AG04450 (cell line): ENCODE data around the gene STK38. TPM values are rescaled to one million over a fixed set of nuclear protein-coding genes. Genes with fewer than 3 reads are reported as not detected.
"Not testable (repeated sequence)": the region's sequence is repeated elsewhere in the genome, so short reads cannot be mapped to it uniquely, and the experiment has no call there.

Source experiments
- CTCF ChIA-PET: fragments of 300-600, 350-600 bp; formaldehyde crosslinking; extraction: SDS; loops from one replicate; lab custom pipeline; 2022; ENCODE audit warnings: antibody characterized with exemption, inconsistent platforms; lab: Charles Lee
- POLR2A ChIA-PET: fragments of 350-600 bp; formaldehyde crosslinking; extraction: SDS; loops from one replicate; lab custom pipeline; 2021; ENCODE audit warnings: antibody characterized with exemption, inconsistent platforms; lab: Yijun Ruan, JAX
- DNase-seq: peaks from one replicate; pipeline ENCODE4 v3.0.0-alpha.2; 2011; ENCODE audit warnings: low read depth, low spot score
- H3K27ac ChIP-seq: one replicate; pipeline ENCODE4 v1.5.1; 2012; ENCODE audit warnings: low read depth, low read length, control low read depth
- H3K27me3 ChIP-seq: one replicate; pipeline ENCODE4 v1.6.0; 2012; ENCODE audit warnings: low read length; ENCODE audit not compliant: control insufficient read depth, insufficient read depth
- H3K4me3 ChIP-seq: 2 replicates; pipeline ENCODE4 v1.5.1; 2011; ENCODE audit warnings: mild to moderate bottlenecking, low read depth, low read length, control low read depth
- H3K9me3 ChIP-seq: 2 replicates; pipeline ENCODE4 v1.5.1; 2012; ENCODE audit warnings: low read length; ENCODE audit not compliant: control insufficient read depth, insufficient read depth
- polyA plus RNA-seq: library from polyadenylated mRNA; depleted of rRNA; stranded (reverse); fragments of >200 nt; gene quantifications from 2 replicates; pipeline ENCODE4 v1.2.3, GENCODE V29; 2011
- TF ChIP-seq, protein P1 (sequence below): IDR thresholded peaks from 2 replicates; pipeline ENCODE4 v1.5.1; 2011; ENCODE audit warnings: low read depth, low read length, control low read depth, inconsistent platforms

STK38 gene
- polyA plus RNA-seq, 1 experiment: 34.9 TPM

DNA sequence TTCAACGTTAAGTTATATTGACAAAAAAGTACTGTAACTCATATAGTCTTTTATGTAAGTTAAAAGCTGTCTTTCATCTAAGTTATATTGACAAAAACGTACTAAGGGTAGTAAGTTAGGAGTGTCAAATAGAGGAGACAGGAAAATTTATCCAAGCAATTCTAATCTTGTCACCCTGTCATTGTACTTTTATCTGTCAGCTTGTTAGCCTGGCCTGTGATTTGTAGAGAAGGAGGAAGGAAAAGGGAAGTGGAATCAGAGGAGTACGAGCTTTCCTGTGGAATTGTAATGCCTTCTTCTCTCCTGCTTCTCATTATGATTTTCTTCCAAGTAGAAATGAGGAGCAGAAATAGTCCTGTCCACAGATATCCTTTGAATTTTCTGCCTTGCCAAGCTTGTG lies 85.6 kb downstream of the STK38 start:
- no peaks in the 10 kb centered on the region for H3K27me3 ChIP-seq
- CTCF ChIA-PET: no interaction called here
- no peaks in the 10 kb centered on the region for H3K9me3 ChIP-seq
- POLR2A ChIA-PET: interaction anchor here (1.2 kb wide), 1 partner anchor 141 kb away, joined by 3 read pairs; no protein-coding TSS in a partner anchor
- H3K27ac ChIP-seq: no peak overlapping the region
- H3K4me3 ChIP-seq: no peak overlapping the region
- TF ChIP-seq, protein P1, sequence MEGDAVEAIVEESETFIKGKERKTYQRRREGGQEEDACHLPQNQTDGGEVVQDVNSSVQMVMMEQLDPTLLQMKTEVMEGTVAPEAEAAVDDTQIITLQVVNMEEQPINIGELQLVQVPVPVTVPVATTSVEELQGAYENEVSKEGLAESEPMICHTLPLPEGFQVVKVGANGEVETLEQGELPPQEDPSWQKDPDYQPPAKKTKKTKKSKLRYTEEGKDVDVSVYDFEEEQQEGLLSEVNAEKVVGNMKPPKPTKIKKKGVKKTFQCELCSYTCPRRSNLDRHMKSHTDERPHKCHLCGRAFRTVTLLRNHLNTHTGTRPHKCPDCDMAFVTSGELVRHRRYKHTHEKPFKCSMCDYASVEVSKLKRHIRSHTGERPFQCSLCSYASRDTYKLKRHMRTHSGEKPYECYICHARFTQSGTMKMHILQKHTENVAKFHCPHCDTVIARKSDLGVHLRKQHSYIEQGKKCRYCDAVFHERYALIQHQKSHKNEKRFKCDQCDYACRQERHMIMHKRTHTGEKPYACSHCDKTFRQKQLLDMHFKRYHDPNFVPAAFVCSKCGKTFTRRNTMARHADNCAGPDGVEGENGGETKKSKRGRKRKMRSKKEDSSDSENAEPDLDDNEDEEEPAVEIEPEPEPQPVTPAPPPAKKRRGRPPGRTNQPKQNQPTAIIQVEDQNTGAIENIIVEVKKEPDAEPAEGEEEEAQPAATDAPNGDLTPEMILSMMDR: no peak
- DNase-seq: no peak

DNA sequence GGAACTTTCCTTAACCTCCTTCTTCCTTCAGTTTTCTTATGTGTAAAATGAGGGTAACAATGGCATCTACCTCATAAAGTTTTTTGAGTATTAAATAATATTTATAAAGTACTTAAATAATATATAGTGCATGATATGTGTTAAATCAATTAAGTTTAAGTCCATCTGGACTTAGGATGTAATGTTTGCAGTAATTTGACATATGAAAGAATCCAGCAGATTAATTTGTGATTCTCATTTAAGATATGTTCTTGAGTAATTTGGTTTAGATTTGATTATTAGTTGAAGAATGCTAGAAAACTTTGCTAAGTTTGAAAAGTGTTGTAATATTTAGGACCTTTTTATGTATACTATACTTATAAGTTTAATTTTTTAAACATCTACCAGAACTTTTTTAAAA lies 86.4 kb downstream of the STK38 start:
- TF ChIP-seq, protein P1: no peak
- CTCF ChIA-PET: no interaction called here
- POLR2A ChIA-PET: no interaction called here
- Histone ChIP-seq H3K4me3 (no peak overlapping the region), H3K27me3 (no peaks in the 10 kb centered on the region), H3K27ac (no peak overlapping the region), H3K9me3 (no peaks in the 10 kb centered on the region)
- DNase-seq: no peak

DNA sequence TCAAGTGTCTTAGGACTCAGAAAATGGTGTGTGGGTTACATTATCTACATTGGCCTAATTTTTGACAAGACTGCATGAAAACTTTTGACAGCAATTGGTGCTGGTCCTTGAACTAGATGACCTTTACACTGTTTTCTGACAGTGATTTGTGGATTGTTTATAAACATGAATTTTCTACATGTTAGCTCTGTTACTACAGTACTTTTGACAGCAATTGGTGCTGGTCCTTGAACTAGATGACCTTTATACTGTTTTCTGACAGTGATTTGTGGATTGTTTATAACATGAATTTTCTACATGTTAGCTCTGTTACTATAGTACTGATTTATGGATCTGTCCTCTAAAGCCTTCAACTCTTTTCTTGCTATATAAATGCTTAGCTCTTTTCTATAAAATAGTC lies 87.8 kb downstream of the STK38 start:
- no peak for DNase-seq
- POLR2A ChIA-PET: interaction anchor here (0.5 to 0.7 kb wide), 3 partner anchors 9 to 214 kb away, joined by 3 read pairs; no protein-coding TSS in a partner anchor
- no peaks in the 10 kb centered on the region for H3K9me3 ChIP-seq

DNA sequence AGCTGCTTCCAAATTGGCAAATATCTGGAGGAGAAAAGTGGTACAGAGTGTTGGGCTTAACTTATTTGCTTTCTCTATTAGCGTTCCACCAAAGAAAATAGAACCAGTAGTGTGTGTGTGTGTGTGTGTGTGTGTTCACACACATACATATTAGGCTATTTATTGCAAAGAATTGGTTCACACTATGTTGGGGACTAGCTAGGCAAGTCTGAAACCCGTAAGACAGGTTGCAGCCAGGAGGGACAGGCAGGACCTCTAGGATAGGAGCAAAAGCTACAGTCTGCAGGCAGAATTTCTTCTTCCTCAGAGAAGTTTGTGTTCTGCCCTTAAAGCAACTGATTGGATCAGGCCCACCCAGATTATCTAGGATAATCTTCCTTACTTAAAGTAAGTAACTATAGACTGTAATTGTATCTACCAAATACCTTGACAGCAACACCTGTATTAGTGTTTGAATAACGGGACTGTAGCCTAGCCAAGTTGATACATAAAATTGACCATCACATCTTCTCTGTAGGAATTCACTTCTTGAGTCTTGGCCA lies 91.7 kb downstream of the STK38 start:
- Histone ChIP-seq H3K9me3 (no peaks in the 10 kb centered on the region), H3K27me3 (no peaks in the 10 kb centered on the region), H3K4me3 (no peak overlapping the region), H3K27ac (no peak overlapping the region)
- CTCF ChIA-PET: interaction anchor here (1.1 kb wide), 1 partner anchor 124 kb away, joined by 3 read pairs; no protein-coding TSS in a partner anchor
- POLR2A ChIA-PET: interaction anchor here (0.7 kb wide), 1 partner anchor 10 kb away, joined by 3 read pairs; no protein-coding TSS in a partner anchor
- DNase-seq: no peak
- TF ChIP-seq, protein P1: no peak

More for the DNA sequence above, 87.8 kb downstream of the STK38 start:
- CTCF ChIA-PET: no interaction called here
- TF ChIP-seq, protein P1: no peak
- Histone ChIP-seq H3K27ac (no peak overlapping the region), H3K4me3 (no peak overlapping the region), H3K27me3 (no peaks in the 10 kb centered on the region)

DNA sequence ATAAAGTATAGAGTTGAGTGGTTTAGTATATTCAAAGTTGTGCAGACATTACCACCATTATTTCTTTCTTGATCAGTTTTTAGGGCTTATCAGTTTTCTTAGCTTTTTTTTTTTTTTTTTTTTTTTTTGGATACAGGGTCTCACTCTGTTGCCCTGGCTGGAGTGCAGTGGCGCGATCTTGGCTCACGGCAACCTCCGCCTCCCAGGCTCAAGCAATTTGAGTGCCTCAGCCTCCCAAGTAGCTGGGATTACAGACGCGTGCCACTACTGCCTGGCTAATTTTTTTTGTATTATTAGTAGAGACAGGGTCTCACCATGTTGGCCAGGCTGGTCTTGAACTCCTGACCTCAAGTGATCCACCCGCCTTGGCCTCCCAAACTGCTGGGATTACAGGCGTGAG lies 94.4 kb downstream of the STK38 start:
- POLR2A ChIA-PET, H3K4me3 ChIP-seq, H3K9me3 ChIP-seq, CTCF ChIA-PET, DNase-seq, H3K27me3 ChIP-seq, H3K27ac ChIP-seq: not testable (repeated sequence)

DNA sequence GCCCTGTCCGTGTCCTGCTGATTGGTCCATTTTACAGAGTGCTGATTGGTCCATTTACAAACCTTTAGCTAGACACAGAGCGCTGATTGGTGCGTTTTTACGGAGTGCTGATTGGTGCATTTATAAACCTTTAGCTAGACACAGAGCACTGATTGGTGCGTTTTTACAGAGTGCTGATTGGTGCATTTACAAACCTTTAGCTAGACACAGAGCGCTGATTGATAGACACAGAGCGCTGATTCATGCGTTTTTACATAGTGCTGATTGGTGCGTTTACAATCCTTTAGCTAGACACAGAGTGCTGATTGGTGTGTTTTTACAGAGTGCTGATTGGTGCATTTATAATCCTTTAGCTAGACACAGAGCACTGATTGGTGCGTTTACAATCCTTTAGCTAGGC lies 98.1 kb downstream of the STK38 start:
- CTCF ChIA-PET, DNase-seq, H3K27ac ChIP-seq, H3K27me3 ChIP-seq, H3K9me3 ChIP-seq, H3K4me3 ChIP-seq: not testable (repeated sequence)
- POLR2A ChIA-PET: interaction anchor here (0.6 kb wide), 1 partner anchor 361 kb away, joined by 6 read pairs; no protein-coding TSS in a partner anchor
